Adrenal gland (tissue), 12 donors: Measurements from ENCODE around the gene MTFR1L. TPM values are rescaled to one million over a fixed set of nuclear protein-coding genes. Genes with fewer than 3 reads are reported as not detected.
A peak's percentile ranks its signal among the peaks of the same experiment; 100 is the strongest.

ENCODE experiments used
- DNase-seq, 7 donors: peaks; one replicate each; pipeline ENCODE4 v3.0.0-alpha.2; 2019 to 2020
- H3K27ac ChIP-seq, 5 donors: fragments of 200-600 bp; sonication (generic) in 4 of 5; 1 replicate in 3 of 5; 2 replicates in 2 of 5; pipeline versions ENCODE4 v1.5.1 to v1.8.0; 2016 to 2020; ENCODE audit warnings: mild to moderate bottlenecking in 1 of 5
- H3K27me3 ChIP-seq: fragments of 200-600 bp; 2 replicates; pipeline ENCODE4 v1.8.0; 2021
- H3K36me3 ChIP-seq, 2 donors: fragments of 200-600 bp; replicated peaks in 1 of 2; 1 replicate in 1 of 2; 2 replicates in 1 of 2; pipeline versions ENCODE4 v1.5.1 to v1.8.0; 2018 to 2022
- H3K4me1 ChIP-seq, 2 donors: fragments of 200-600 bp; replicated peaks in 1 of 2; 1 replicate in 1 of 2; 2 replicates in 1 of 2; pipeline versions ENCODE4 v1.5.1 to v1.8.0; 2018 to 2021
- H3K4me3 ChIP-seq, 4 donors: fragments of 200-600 bp; sonication (generic) in 3 of 4; one replicate each; pipeline ENCODE4 v1.5.1; 2016 to 2018
- H3K9me3 ChIP-seq, 3 donors: fragments of 200-600 bp; sonication (generic) in 1 of 3; replicated peaks in 1 of 3; 1 replicate in 2 of 3; 2 replicates in 1 of 3; pipeline versions ENCODE4 v1.5.1 to v1.8.0; 2016 to 2021
- POLR2A ChIP-seq, 2 donors: fragments of 450-650 bp; IDR thresholded peaks; one replicate each; pipeline ENCODE4 v1.6.1; 2017; ENCODE audit warnings: antibody characterized with exemption in 2 of 2, mild to moderate bottlenecking in 2 of 2, moderate library complexity in 1 of 2
- WGBS, 4 donors: extraction: QIAGEN DNeasy Blood & Tissue Kit in 2 of 4; methylation state at CpG; one replicate each; pipeline versions ENCODE4 v1.1.5 to v1.1.7; 2013 to 2017; 5-methylcytosine and 5-hydroxymethylcytosine counted together
- intact Hi-C, 2 donors: fragments of 100-400 bp; cut with DNase I; formaldehyde crosslinking; loops; one replicate each; pipeline versions ENCODE4 v1.14.1 to v1.15.0; 2022 to 2023
- polyA plus RNA-seq, 3 donors: library from polyadenylated mRNA; stranded (reverse); fragments of 200-250 nt in 2 of 3; fragments of 350-450 nt in 1 of 3; fragmentation: Illumina TruSeq in 1 of 3; extraction: RNeasy Lipid Tissue Mini Kit (QIAGEN cat#74804) in 1 of 3; gene quantifications; one replicate each; pipeline ENCODE4 v1.2.3, GENCODE V29; 2013 to 2014
- total RNA-seq, 9 donors: library from RNA; depleted of rRNA in 4 of 9; stranded (reverse); fragments of >200 nt in 4 of 9; fragments of 120-200 nt in 1 of 9; fragmentation: NEBNext Ultra II Directional in 1 of 9; extraction: Animal tissue kit (Norgen Biotek cat#: 25700) in 1 of 9; gene quantifications; one replicate each; pipeline versions ENCODE4 v1.1.0 to v1.2.4, GENCODE V29; 2013 to 2023
- TF ChIP-seq, protein P1 (sequence below), 6 experiments: fragments of 450-650 bp in 4 of 6; fragments of 200-600 bp in 2 of 6; sonication (generic) in 1 of 6; IDR thresholded peaks; 1 replicate in 5 of 6; 2 replicates in 1 of 6; pipeline versions ENCODE4 v1.5.1 to v1.8.0; 2016 to 2021; ENCODE audit warnings: antibody characterized with exemption in 6 of 6, mild to moderate bottlenecking in 2 of 6, moderate library complexity in 1 of 6
- donor health status: healthy with polysubstance abuse.
- donor health status: Bipolar disorder and iron deficiency.
- donor health status: DM: yes; HTN: yes; CAD: no.
- donor health status: DM: no; HTN: no; CAD: no.
- donor health status: DM: no; HTN: no; CAD: no.
- donor health status: DM: yes; HTN: yes; CAD: no.

MTFR1L gene
- total and polyA plus RNA-seq, 12 donors, result 116 to 298 (median 192) TPM

DNA sequence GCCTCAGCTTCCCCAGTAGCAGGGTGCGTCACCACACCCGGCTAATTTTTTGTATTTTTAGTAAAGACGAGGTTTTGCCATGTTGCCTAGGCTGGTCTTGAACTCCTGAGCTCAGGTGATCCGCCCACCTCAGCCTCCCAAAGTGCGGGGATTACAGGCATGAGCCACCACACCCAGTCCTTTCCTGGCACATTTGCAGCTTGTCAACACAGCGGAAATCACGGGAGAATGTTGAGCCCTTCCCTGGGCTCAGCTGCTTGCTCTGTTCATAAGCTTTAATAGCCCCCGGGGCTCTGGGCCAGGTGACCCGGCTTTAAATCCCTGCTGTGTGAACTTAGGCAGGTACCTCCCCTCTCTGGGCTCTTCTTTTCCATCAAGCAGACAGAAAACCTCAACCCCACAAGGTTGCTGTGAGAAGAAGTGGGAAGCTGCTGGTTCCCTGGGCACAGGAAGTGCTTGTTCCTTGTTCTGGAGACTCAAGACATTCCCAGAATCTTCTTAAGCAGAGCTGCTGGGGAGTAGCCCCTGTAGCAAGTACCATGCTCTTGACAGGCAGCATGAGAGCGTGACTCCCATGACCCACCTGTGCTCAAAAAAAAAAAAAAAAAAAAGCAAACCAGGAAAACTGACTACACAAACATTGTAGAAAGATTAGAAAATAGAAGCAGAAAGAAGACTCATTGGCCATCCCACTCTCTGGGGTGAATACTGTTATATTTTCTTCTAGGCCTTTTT lies 34.3 kb upstream of the MTFR1L start:
- H3K4me3 ChIP-seq, result no peak overlapping the region
- intact Hi-C loops, result no loop called here
- WGBS, 4 donors, result 86 to 98% (median 89%) methylated on average over 7 to 10 of the region's 10 CpGs
- no peak for TF ChIP-seq POLR2A (IDR thresholded peaks at IDR 0.05)
- TF ChIP-seq, protein P1, sequence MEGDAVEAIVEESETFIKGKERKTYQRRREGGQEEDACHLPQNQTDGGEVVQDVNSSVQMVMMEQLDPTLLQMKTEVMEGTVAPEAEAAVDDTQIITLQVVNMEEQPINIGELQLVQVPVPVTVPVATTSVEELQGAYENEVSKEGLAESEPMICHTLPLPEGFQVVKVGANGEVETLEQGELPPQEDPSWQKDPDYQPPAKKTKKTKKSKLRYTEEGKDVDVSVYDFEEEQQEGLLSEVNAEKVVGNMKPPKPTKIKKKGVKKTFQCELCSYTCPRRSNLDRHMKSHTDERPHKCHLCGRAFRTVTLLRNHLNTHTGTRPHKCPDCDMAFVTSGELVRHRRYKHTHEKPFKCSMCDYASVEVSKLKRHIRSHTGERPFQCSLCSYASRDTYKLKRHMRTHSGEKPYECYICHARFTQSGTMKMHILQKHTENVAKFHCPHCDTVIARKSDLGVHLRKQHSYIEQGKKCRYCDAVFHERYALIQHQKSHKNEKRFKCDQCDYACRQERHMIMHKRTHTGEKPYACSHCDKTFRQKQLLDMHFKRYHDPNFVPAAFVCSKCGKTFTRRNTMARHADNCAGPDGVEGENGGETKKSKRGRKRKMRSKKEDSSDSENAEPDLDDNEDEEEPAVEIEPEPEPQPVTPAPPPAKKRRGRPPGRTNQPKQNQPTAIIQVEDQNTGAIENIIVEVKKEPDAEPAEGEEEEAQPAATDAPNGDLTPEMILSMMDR (IDR thresholded peaks at IDR 0.05), result no peak
- no peaks in the 10 kb centered on the region for H3K9me3 ChIP-seq
- H3K4me1 ChIP-seq, result peaks cover 0 to 11% of the 10 kb centered on the region in 2 donors
- DNase-seq, result no peak
- H3K36me3 ChIP-seq, result no peaks in the 10 kb centered on the region
- H3K27me3 ChIP-seq, result no peaks in the 10 kb centered on the region
- peak overlapping the region in 1 of 5 donors; percentile 8 for H3K27ac ChIP-seq

DNA sequence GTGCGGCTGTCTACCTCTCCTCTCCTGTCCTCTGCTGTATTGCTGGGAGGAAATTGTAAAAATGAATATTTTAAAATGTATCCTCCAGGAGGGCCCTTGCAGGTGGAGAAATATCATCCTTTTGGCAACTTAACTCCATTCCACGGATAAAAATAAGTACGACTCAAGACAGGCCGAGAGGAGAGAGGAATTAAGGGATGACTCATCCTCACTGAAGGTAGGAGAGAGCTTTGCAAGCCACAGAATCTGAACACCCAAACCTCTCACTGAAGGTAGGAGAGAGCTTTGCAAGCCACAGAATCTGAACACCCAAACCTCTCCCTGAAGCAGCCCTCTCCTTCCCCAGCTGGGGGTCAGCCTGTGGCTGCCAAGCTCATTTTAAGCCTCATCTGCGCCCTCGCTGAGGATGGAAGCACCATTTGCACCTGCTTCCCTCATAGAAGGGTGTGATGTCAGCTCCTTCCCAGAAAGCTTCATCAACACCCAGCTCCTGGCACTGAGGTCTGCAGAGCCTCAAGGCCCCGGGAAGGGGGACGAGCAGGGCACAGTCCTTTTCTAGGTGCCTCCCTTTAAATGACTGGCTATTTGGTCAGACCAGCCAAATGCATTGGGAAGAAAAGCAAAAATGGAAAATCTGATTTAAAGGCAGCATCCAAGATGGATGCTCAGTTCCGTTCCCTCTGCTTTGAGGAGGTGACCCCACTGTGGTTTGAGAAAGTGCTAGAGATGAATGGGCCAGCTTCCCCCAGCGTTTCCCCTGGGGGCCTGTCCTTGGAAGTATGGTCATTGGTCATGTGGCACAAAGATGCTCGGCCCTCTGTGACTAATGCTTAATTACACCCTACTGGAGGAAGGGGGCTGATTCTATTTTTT lies 32.6 kb upstream of the MTFR1L start:
- Histone ChIP-seq H3K4me1 (peaks cover 0 to 11% of the 10 kb centered on the region in 2 donors), H3K9me3 (no peaks in the 10 kb centered on the region), H3K27ac (no peak overlapping the region), H3K4me3 (no peak overlapping the region), H3K36me3 (no peaks in the 10 kb centered on the region), H3K27me3 (no peaks in the 10 kb centered on the region)
- TF ChIP-seq POLR2A (IDR thresholded peaks at IDR 0.05), result no peak
- TF ChIP-seq, protein P1 (IDR thresholded peaks at IDR 0.05), result no peak
- no peak for DNase-seq
- intact Hi-C loops, result no loop called here
- WGBS, 4 donors, result 60 to 67% (median 63%) methylated on average over 11 of the region's 11 CpGs

DNA sequence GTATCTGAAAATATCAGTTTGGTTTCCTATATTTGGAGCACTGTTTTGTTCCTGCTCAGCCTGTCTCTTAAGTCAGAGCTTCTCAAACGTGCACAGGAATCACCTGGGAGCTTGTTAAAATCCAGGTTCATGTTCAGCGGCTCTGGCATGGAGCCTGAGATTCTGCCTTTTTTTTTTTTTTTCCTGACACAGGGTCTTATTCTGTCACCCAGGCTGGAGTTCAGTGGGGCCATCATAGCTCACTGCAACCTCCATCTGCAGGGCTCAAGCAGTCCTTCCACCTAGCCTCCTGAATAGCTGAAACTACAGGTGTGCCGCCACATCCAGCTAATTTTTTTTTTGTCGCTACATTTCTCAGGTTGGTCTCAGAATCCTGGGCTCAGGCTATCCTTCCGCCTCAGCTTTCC lies 32.0 kb upstream of the MTFR1L start:
- no peaks in the 10 kb centered on the region for H3K9me3 ChIP-seq
- intact Hi-C loops, result no loop called here
- peaks cover 0 to 11% of the 10 kb centered on the region in 2 donors for H3K4me1 ChIP-seq
- H3K27me3 ChIP-seq, result no peaks in the 10 kb centered on the region
- no peaks in the 10 kb centered on the region for H3K36me3 ChIP-seq
- H3K27ac ChIP-seq, result no peak overlapping the region
- WGBS, 4 donors, result 88 to 93% (median 93%) methylated on average over 5 of the region's 5 CpGs
- TF ChIP-seq POLR2A (IDR thresholded peaks at IDR 0.05), result no peak
- TF ChIP-seq, protein P1 (IDR thresholded peaks at IDR 0.05), result no peak
- DNase-seq, result no peak
- no peak overlapping the region for H3K4me3 ChIP-seq

DNA sequence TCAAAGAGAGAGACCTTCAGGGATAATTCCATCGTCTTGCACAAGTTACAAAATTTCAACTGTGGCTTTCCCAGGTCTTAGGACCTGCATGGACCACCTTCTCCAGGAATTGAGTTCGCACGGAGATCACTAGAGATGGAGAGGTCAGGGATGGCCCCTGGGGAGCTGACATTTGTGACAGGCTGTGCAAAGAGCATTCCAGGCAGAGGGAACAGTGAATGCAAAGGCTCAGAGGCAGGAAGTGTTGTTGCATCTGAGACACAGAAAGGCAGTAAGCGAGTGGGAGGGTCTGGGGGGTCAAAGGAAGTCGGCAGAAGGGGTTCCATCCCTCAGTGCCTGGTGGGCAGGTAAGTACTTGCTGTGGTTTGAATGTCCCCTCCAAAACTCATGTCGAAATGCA lies 29.3 kb upstream of the MTFR1L start:
- WGBS, 4 donors, result 87 to 91% (median 90%) methylated on average over 6 of the region's 6 CpGs
- no peak overlapping the region for H3K4me3 ChIP-seq
- intact Hi-C loops, result loop anchor here in 1 of 2 donors (10.0 kb wide), 1 partner anchor 86 kb away; no protein-coding TSS in a partner anchor

More for the DNA sequence above, 29.3 kb upstream of the MTFR1L start:
- Histone ChIP-seq H3K27me3 (no peaks in the 10 kb centered on the region), H3K4me1 (peaks cover 0 to 11% of the 10 kb centered on the region in 2 donors), H3K36me3 (no peaks in the 10 kb centered on the region), H3K27ac (no peak overlapping the region), H3K9me3 (no peaks in the 10 kb centered on the region)
- no peak for DNase-seq
- TF ChIP-seq POLR2A (IDR thresholded peaks at IDR 0.05), result no peak
- TF ChIP-seq, protein P1 (IDR thresholded peaks at IDR 0.05), result no peak
